A549 (cell line): ENCODE measurements around the gene PTPRA. TPM values are rescaled to one million over a fixed set of nuclear protein-coding genes. Genes with fewer than 3 reads are reported as not detected.
A peak's percentile ranks its signal among the peaks of the same experiment; 100 is the strongest.

Experiments used
- ATAC-seq, 2 experiments: fragments of 200-7000 bp in 1 of 2; fragments of >200 bp in 1 of 2; cut with Nextera tagmentation in 1 of 2; cut with Tn5 transposase in 1 of 2; 3 replicates each; pipeline versions ENCODE4 v1.8.0 to v1.9.1; 2018 to 2020; ENCODE audit warnings: mild to moderate bottlenecking in 1 of 2, moderate library complexity in 1 of 2
- CTCF ChIA-PET: fragments of 300-600 bp; sonication (Branson Sonifier 250); formaldehyde crosslinking; extraction: SDS; loops from one replicate; lab custom pipeline; 2021; ENCODE audit warnings: antibody characterized with exemption, inconsistent platforms; lab: Yijun Ruan, JAX
- POLR2A ChIA-PET: fragments of 350-600 bp; formaldehyde crosslinking; extraction: SDS; loops from one replicate; lab custom pipeline; 2021; ENCODE audit warnings: antibody characterized with exemption, inconsistent platforms; lab: Yijun Ruan, JAX
- DNase-seq, 2 experiments: peaks; one replicate each; pipeline versions ENCODE4 v3.0.0 to v3.0.0-alpha.2; 2011 to 2016; ENCODE audit warnings: low read depth in 1 of 2, low spot score in 1 of 2
- FAIRE-seq: peaks from 2 replicates; lab custom pipeline; 2011; peaks lifted over from hg19 to GRCh38; lab: Jason Lieb, UNC
- H3K27ac ChIP-seq, 2 experiments: fragments of >200 bp; sonication (Bioruptor Twin); formaldehyde crosslinking; 3 replicates each; pipeline ENCODE4 v1.5.1; 2016 to 2017
- H3K4me1 ChIP-seq: fragments of >200 bp; sonication (Bioruptor Twin); formaldehyde crosslinking; 3 replicates; pipeline ENCODE4 v1.6.1; 2016
- H3K4me2 ChIP-seq: fragments of >200 bp; sonication (Bioruptor Twin); formaldehyde crosslinking; 3 replicates; pipeline ENCODE4 v1.6.1; 2016
- H3K4me3 ChIP-seq: fragments of >200 bp; sonication (Bioruptor Twin); formaldehyde crosslinking; 3 replicates; pipeline ENCODE4 v1.5.1; 2016
- H3K9me3 ChIP-seq: fragments of >200 bp; sonication (Bioruptor Twin); formaldehyde crosslinking; 3 replicates; pipeline ENCODE4 v1.6.1; 2016
- CHD2 ChIP-seq: fragments of 150-350 bp; IDR thresholded peaks from 2 replicates; pipeline ENCODE4 v1.6.1; 2014; ENCODE audit warnings: low read length; ENCODE audit not compliant: partially characterized antibody
- CTCF ChIP-seq: fragments of >200 bp; sonication (Bioruptor Twin); formaldehyde crosslinking; IDR thresholded peaks from 3 replicates; pipeline ENCODE4 v1.5.1; 2016
- FOSB ChIP-seq: fragments of 250-450 bp; sonication (Bioruptor Pico); IDR thresholded peaks from 2 replicates; pipeline ENCODE4 v1.5.0; 2020; ENCODE audit warnings: mild to moderate bottlenecking, moderate library complexity
- FOSL2 ChIP-seq, 2 experiments: fragments of 450-650 bp in 1 of 2; fragments of >200 bp in 1 of 2; sonication (Bioruptor Twin) in 1 of 2; formaldehyde crosslinking; IDR thresholded peaks; 2 replicates each; pipeline versions ENCODE4 v1.5.0 to v1.6.1; 2016 to 2020; ENCODE audit warnings: mild to moderate bottlenecking in 1 of 2, moderate library complexity in 1 of 2
- HEYL ChIP-seq: fragments of 250-450 bp; sonication (Bioruptor Pico); IDR thresholded peaks from 2 replicates; pipeline ENCODE4 v1.8.0; 2021; ENCODE audit warnings: mild to moderate bottlenecking, moderate library complexity
- HMGXB4 ChIP-seq: fragments of 250-450 bp; sonication (Bioruptor Pico); IDR thresholded peaks from 2 replicates; pipeline ENCODE4 v1.5.0; 2021; ENCODE audit warnings: mild to moderate bottlenecking, moderate library complexity, borderline replicate concordance
- HOXB13 ChIP-seq: fragments of 250-450 bp; sonication (Bioruptor Pico); IDR thresholded peaks from 2 replicates; pipeline ENCODE4 v1.5.0; 2020; ENCODE audit warnings: low read depth, mild to moderate bottlenecking, moderate library complexity
- MAFK ChIP-seq: fragments of 450-650 bp; IDR thresholded peaks from 2 replicates; pipeline ENCODE4 v1.6.1; 2014; ENCODE audit not compliant: partially characterized antibody
- MAX ChIP-seq: IDR thresholded peaks from 2 replicates; pipeline ENCODE4 v1.6.1; 2012
- PBX3 ChIP-seq: IDR thresholded peaks from 2 replicates; pipeline ENCODE4 v1.6.1; 2012
- PHF8 ChIP-seq: fragments of 200-600 bp; sonication (generic); IDR thresholded peaks from 2 replicates; pipeline ENCODE4 v1.6.1; 2016; ENCODE audit warnings: low read depth, mild to moderate bottlenecking, antibody characterized with exemption, moderate library complexity, borderline replicate concordance
- POLR2AphosphoS2 ChIP-seq: conservative IDR thresholded peaks from 2 replicates; pipeline ENCODE4 v1.6.1; 2012; ENCODE audit warnings: low read length, improper control_type of control experiment, inconsistent platforms
- RAD21 ChIP-seq, 2 experiments: fragments of >200 bp in 1 of 2; sonication (Bioruptor Twin) in 1 of 2; formaldehyde crosslinking in 1 of 2; IDR thresholded peaks in 1 of 2; conservative IDR thresholded peaks in 1 of 2; 2 replicates in 1 of 2; 3 replicates in 1 of 2; pipeline ENCODE4 v1.6.1; 2012 to 2018; ENCODE audit warnings: inconsistent platforms in 1 of 2
- RFX5 ChIP-seq: fragments of 450-650 bp; IDR thresholded peaks from 2 replicates; pipeline ENCODE4 v1.7.1; 2014; ENCODE audit warnings: antibody characterized with exemption, mild to moderate bottlenecking, moderate library complexity
- SMC3 ChIP-seq: fragments of >200 bp; sonication (Bioruptor Twin); formaldehyde crosslinking; IDR thresholded peaks from 3 replicates; pipeline ENCODE4 v1.6.1; 2018; ENCODE audit warnings: inconsistent platforms
- TFCP2L1 ChIP-seq: fragments of 250-450 bp; sonication (Bioruptor Pico); IDR thresholded peaks from 2 replicates; pipeline ENCODE4 v1.5.0; 2021; ENCODE audit warnings: mild to moderate bottlenecking
- USF2 ChIP-seq: fragments of 450-650 bp; IDR thresholded peaks from 2 replicates; pipeline ENCODE4 v1.6.1; 2014; ENCODE audit warnings: antibody characterized with exemption
- ZC3H11A ChIP-seq: fragments of 450-650 bp; IDR thresholded peaks from 2 replicates; pipeline ENCODE4 v1.6.1; 2014; ENCODE audit warnings: antibody characterized with exemption, mild to moderate bottlenecking
- ZFP36 ChIP-seq: fragments of 450-650 bp; IDR thresholded peaks from 2 replicates; pipeline ENCODE4 v1.6.1; 2014; ENCODE audit warnings: borderline replicate concordance; ENCODE audit not compliant: partially characterized antibody
- ZNF302 ChIP-seq: fragments of 250-450 bp; sonication (Bioruptor Pico); IDR thresholded peaks from 2 replicates; pipeline ENCODE4 v1.9.0; 2021; ENCODE audit warnings: inconsistent platforms, mild to moderate bottlenecking, moderate library complexity
- ZSCAN20 ChIP-seq: fragments of 250-450 bp; sonication (Bioruptor Pico); IDR thresholded peaks from 2 replicates; pipeline ENCODE4 v1.8.0; 2022; ENCODE audit warnings: mild to moderate bottlenecking, moderate library complexity
- WGBS: methylation state at CpG from one replicate; pipeline ENCODE4 v1.1.6; 2017; ENCODE audit errors: missing lambda C conversion rate; 5-methylcytosine and 5-hydroxymethylcytosine counted together
- polyA plus RNA-seq, 4 experiments: library from polyadenylated mRNA; depleted of rRNA in 3 of 4; stranded (reverse); fragments of >200 nt; fragmentation: RNase III in 1 of 4; extraction: RNeasy Plus Mini Kit Qiagen cat#74134 plus additional on column Dnase treatment in 1 of 4; gene quantifications; 2 replicates in 3 of 4; 3 replicates in 1 of 4; pipeline ENCODE4 v1.2.3, GENCODE V29; 2011 to 2017

The PTPRA gene
- polyA plus RNA-seq, 2 of the 4 experiments (the other 2 are of a cell fraction): 29.2 to 83.2 TPM

GRCh38 chr20:3040086-3040485, 166.8 kb downstream of the PTPRA start:
- 89% methylated on average over 8 of the region's 8 CpGs for WGBS
- Histone ChIP-seq H3K4me3 (no peak overlapping the region), H3K4me1 (peaks cover 12% of the 10 kb centered on the region; the same call in 2 of the 3 replicates), H3K4me2 (no peak overlapping the region), H3K27ac (no peak overlapping the region), H3K9me3 (no peaks in the 10 kb centered on the region)
- DNase-seq (no peak), ATAC-seq (no peak), FAIRE-seq (no peak)
- ChIA-PET CTCF (interaction anchor here (0.8 to 1.9 kb wide), 4 partner anchors 13 to 188 kb away, joined by 3 to 11 read pairs (median 4); no protein-coding TSS in a partner anchor), POLR2A (interaction anchor here (0.6 kb wide), 1 partner anchor 57 kb away, joined by 7 read pairs; no protein-coding TSS in a partner anchor)
- no peak for TF ChIP-seq ZFP36

GRCh38 chr20:3041854-3042409, 168.7 kb downstream of the PTPRA start:
- WGBS: 61% methylated on average over 10 of the region's 10 CpGs
- H3K9me3 ChIP-seq: no peaks in the 10 kb centered on the region
- CTCF ChIA-PET: interaction anchor here (1.2 to 2.6 kb wide), 4 partner anchors 11 to 274 kb away, joined by 3 to 16 read pairs (median 6); no protein-coding TSS in a partner anchor
- no peak overlapping the region for H3K27ac ChIP-seq
- ATAC-seq: no peak
- DNase-seq: no peak
- H3K4me2 ChIP-seq: peak overlapping the region; percentile 35; the same call in 2 of the 3 replicates
- H3K4me1 ChIP-seq: peaks cover 14% of the 10 kb centered on the region; the same call in 2 of the 3 replicates
- FAIRE-seq: no peak
- H3K4me3 ChIP-seq: no peak overlapping the region
- TF ChIP-seq RFX5 (no peak), POLR2AphosphoS2 (no peak), USF2 (no peak), ZNF302 (no peak), HEYL (CRISPR knock-in tag) (no peak), CTCF (no peak), PBX3 (no peak), PHF8 (no peak), MAX (no peak), ZC3H11A (no peak), HMGXB4 (CRISPR knock-in tag) (no peak), FOSL2 (IDR thresholded peaks at IDR 0.05) (no peak), FOSL2 (CRISPR knock-in tag; IDR thresholded peaks at IDR 0.05) (no peak), SMC3 (no peak), RAD21 (conservative IDR thresholded peaks at IDR 0.05 in 1 of 2, IDR thresholded peaks at IDR 0.05 in 1 of 2) (no peak), CHD2 (no peak), TFCP2L1 (CRISPR knock-in tag) (no peak), FOSB (CRISPR knock-in tag) (no peak), HOXB13 (CRISPR knock-in tag) (no peak), MAFK (no peak), ZSCAN20 (CRISPR knock-in tag) (no peak)
- TF ChIP-seq, all 56 proteins: peak for 0
- POLR2A ChIA-PET: no interaction called here
